ENCODE measurements around the gene MYO7B.

DNA sequence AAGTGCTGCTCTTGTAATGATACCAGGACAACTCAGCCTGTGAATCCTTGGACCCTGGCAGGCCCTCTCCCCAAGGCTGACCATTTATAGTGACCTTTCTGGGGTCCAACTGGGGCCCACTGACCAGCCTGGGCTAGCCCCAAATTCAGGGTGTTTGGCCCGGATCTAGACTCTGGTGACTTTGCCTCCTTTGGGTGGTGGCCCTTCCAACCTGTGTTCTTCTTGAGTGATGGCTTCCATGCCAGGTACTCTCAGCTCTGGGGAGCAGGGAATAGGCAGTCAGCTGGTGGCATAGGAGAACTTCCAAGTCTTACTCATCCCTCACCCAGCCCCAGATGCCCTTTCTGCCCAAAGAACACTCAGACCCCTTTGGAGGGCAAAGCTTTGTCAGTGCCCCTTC, 10.3 kb downstream of the MYO7B start:
- TF ChIP-seq, protein P1, sequence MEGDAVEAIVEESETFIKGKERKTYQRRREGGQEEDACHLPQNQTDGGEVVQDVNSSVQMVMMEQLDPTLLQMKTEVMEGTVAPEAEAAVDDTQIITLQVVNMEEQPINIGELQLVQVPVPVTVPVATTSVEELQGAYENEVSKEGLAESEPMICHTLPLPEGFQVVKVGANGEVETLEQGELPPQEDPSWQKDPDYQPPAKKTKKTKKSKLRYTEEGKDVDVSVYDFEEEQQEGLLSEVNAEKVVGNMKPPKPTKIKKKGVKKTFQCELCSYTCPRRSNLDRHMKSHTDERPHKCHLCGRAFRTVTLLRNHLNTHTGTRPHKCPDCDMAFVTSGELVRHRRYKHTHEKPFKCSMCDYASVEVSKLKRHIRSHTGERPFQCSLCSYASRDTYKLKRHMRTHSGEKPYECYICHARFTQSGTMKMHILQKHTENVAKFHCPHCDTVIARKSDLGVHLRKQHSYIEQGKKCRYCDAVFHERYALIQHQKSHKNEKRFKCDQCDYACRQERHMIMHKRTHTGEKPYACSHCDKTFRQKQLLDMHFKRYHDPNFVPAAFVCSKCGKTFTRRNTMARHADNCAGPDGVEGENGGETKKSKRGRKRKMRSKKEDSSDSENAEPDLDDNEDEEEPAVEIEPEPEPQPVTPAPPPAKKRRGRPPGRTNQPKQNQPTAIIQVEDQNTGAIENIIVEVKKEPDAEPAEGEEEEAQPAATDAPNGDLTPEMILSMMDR (IDR thresholded peaks at IDR 0.05), result no peak
- no peak for TF ChIP-seq POLR2A (IDR thresholded peaks at IDR 0.05)

Data from lower leg skin (tissue), 3 donors.